HS-5 (cell line): ENCODE measurements around the gene EXOC2.
"Not testable (repeated sequence)": the region's sequence is repeated elsewhere in the genome, so short reads cannot be mapped to it uniquely, and the experiment has no call there.

ENCODE experiments used
- DNase-seq: peaks from one replicate; pipeline ENCODE4 v3.0.0-alpha.2; 2012; ENCODE audit warnings: low read depth

The EXOC2 gene

GRCh38 chr6:680666-681340, 12.1 kb downstream of the EXOC2 start:
- DNase-seq: no peak

GRCh38 chr6:680251-680650, 12.7 kb downstream of the EXOC2 start:
- DNase-seq: no peak

- no peak for DNase-seq
These were observed 13.7 kb downstream of the EXOC2 start for GRCh38 chr6:679282-679681.

GRCh38 chr6:678520-678919, 14.4 kb downstream of the EXOC2 start:
- DNase-seq: no peak

- DNase-seq: no peak
These were observed 15.0 kb downstream of the EXOC2 start for GRCh38 chr6:677919-678318.

GRCh38 chr6:674956-675355, 18.0 kb downstream of the EXOC2 start:
- DNase-seq: no peak

GRCh38 chr6:674406-674805, 18.5 kb downstream of the EXOC2 start:
- DNase-seq: no peak

- no peak for DNase-seq
These were observed 25.5 kb downstream of the EXOC2 start for GRCh38 chr6:667253-667927.

- DNase-seq: no peak
These were observed 27.3 kb downstream of the EXOC2 start for GRCh38 chr6:665403-666267.

- not testable (repeated sequence) for DNase-seq
These were observed 29.2 kb downstream of the EXOC2 start for GRCh38 chr6:663788-664187.

GRCh38 chr6:659716-660581, 33.0 kb downstream of the EXOC2 start:
- no peak for DNase-seq

GRCh38 chr6:658244-658643, 34.7 kb downstream of the EXOC2 start:
- DNase-seq: no peak

GRCh38 chr6:657743-658142, 35.2 kb downstream of the EXOC2 start:
- no peak for DNase-seq

GRCh38 chr6:656460-657252, 36.3 kb downstream of the EXOC2 start, which contains the start of gene HUS1B:
Gene HUS1B (minus strand): TSS chr6:657100. CDS start chr6:656944, 156 bp downstream.
- DNase-seq: no peak

GRCh38 chr6:654136-654535, 38.8 kb downstream of the EXOC2 start:
- no peak for DNase-seq

GRCh38 chr6:652865-653264, 40.1 kb downstream of the EXOC2 start:
- DNase-seq: no peak

GRCh38 chr6:650098-650497, 42.8 kb downstream of the EXOC2 start:
- no peak for DNase-seq

GRCh38 chr6:642805-643204, 50.1 kb downstream of the EXOC2 start:
- DNase-seq: no peak

- no peak for DNase-seq
These were observed 51.5 kb downstream of the EXOC2 start for GRCh38 chr6:641225-641985.

GRCh38 chr6:636488-636887, 56.5 kb downstream of the EXOC2 start:
- no peak for DNase-seq
